Superior temporal gyrus (tissue), 1 donor: ENCODE measurements around the gene P2RY12.
A peak's percentile ranks its signal among the peaks of the same experiment; 100 is the strongest.
"Not testable (repeated sequence)": the region's sequence is repeated elsewhere in the genome, so short reads cannot be mapped to it uniquely, and the experiment has no call there.

Source experiments
- DNase-seq: peaks from one replicate; pipeline ENCODE4 v3.0.0-alpha.2; 2016; ENCODE audit errors: extremely low spot score

The P2RY12 gene

DNA sequence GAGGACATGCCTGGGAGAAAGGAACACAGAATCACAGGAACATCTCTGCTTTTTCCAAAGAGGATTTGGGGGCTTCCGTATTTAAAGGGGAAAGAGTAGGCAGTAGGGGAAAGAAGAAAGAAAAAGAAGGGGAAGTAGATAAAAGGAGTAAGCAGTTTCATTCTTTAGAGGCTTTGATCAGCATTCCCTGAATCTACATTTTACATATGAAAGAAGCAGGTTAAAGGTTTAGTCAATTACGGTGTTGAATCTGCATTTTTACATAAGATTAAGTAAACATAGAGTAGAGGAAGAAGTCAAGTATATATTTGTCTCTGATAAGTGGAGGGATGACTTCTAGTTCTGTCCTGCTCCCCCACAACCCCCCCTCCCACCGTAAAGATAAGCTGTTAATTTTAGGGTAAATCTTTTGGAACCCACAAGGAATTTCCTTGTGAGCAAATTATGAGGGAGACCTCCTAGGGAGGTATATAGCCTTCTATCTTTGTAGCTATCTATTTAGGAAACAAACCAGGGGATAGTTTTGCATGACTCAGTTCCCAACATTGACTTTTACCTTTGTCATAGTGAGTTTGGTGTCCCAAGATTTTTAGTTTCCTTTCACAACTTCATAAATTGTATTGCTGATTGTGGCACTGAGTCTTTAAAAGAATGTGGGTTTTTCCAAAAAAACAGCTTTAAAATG, 8.7 kb upstream of the P2RY12 start:
- DNase-seq, result no peak

DNA sequence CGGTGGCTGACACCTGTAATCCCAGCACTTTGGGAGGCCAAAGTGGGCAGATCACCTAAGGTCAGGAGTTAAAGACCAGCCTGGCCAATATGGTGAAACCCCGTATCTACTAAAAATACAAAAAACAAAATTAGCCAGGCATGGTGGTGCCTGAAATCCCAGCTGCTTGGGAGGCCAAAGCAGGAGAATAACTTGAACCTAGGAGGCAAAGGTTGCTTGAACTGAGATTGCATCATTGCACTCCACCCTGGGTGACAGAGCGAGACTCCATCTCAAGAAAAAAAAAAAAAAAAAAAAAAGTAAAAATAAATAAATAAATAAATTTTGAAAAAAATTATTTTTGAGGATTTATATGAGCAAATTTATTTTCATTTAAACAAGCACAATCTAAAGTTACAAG, 7.6 kb upstream of the P2RY12 start:
- not testable (repeated sequence) for DNase-seq

DNA sequence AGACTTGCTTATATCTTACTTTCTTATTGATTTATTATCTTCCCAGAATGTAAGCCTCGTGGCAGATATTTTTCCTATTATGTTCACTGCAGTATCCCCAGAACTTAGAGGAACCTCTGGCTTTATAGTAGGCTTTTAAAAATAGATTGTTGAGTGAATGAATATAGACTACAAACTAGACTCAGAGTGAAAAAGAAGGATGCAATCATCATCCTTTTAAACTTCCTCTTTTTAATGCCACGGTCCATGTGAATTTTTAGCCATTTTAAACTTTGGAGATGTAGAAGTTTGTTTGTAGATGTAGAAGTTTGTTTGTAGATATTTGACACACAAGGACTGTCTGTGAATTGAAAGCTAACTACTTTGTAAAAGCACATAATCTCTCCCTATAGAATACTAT, 7.2 kb upstream of the P2RY12 start:
- DNase-seq, result no peak

DNA sequence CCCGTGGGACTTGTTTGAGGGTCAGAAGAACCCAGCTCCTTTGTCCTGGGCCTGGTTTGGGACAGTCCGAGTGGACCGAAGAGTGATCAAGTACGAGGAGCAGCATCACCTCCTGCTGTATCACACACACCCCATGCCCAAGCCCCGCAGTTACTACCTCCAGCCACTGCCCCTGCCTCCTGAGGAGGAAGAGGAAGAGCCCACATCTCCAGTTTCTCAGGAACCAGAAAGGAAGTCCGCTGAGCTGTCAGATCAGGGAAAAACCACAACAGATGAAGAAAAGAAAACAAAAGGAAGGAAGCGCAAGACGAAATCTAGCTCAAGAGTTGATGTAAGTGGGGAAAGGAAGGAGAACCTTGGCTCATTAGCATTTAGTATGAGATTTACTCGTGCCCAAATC, 3.3 kb upstream of the P2RY12 start:
- DNase-seq, result no peak

DNA sequence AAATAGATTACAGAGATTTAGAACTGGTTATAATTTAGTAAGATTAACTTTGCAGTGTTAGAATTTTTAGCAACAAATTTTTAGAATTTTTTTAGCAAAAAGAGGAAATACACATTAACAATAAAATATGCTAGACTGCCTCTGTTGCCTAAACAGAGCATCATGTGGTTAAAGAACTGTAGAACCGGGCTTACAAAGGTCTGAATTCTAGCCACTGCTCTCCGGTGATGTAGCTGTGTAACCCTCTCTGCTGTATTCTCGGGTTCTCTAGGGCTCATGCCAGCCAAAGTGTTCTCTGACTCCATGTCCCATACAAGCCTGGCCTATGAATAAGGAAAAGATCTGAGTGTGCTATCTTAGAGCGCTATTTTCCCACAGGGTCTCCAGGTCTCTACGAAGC, 2.9 kb upstream of the P2RY12 start:
- DNase-seq, result no peak

DNA sequence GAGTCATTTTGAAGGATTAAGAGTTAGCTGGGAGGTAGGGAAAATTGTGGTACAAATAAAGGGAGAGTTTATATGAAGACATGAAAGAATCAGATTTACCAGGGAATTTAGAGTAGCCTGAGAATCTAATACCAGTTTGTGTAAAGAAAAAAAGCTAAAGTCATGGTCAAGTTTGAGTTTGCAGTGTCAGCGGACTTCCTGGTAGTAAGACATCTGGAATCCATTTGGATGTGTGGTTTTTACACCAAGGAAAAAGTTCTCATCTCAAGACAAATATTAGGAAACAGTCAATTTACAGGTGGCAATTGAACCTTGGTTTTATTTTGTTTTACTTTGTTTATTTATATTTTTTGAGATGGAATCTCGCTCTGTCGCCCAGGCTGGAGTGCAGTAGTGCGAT, 1.5 kb upstream of the P2RY12 start:
- no peak for DNase-seq

DNA sequence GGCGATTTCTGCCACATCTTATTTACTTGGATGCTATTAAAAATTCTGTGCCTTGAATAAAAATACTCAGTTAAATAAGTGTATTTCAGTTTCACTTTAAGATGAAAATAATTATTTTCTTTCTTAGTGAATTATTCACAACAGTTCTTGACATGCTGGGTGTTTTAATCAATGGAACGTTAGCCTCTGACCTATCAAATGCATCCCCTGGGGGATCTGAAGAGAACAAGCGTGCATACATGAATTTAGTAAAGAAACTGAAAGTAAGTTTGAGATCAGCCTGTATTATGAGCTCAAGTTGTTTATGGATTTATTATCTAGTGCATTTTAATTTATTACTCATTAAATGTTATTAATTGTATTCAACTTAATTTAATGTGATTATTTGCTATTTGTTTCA, 597 bp downstream of the P2RY12 start:
- DNase-seq, result no peak

DNA sequence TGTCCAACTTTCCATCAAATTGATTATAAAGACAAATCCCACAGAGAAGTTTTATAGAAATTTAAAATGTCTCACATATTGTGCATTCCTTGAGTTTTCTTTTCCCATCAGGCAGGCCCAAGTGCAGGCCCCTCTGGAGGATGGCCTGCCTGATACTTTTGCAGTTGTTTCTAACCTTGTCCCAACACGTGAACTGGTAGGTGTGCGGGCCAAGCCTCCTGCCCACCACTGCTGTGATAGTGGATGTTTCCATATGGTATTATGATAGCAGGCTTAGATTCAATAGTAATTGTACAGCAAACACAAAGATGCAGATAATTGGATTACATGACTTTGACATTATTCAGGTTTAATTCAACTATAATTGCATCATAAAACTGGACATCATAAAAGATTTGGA, 1.4 kb downstream of the P2RY12 start:
- no peak for DNase-seq

DNA sequence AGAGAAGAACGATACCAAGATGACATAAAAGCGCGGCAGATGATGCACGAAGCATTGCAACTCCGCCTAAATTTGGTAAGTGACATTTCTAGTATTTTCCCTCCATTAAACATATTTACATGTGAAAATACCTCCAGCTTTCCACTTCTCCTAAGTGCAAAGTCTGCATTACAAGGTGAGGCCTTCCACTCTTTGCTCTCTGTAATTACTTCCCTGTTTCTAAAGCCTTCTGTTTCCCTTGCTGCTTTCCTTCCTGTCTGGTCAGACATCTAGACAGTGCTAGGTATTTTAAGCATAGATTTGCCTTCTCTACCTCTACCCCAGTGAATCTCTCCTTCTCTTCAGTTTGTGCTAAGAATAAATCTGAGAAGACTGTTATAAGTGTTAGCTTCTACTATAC, 1.9 kb downstream of the P2RY12 start:
- no peak for DNase-seq

DNA sequence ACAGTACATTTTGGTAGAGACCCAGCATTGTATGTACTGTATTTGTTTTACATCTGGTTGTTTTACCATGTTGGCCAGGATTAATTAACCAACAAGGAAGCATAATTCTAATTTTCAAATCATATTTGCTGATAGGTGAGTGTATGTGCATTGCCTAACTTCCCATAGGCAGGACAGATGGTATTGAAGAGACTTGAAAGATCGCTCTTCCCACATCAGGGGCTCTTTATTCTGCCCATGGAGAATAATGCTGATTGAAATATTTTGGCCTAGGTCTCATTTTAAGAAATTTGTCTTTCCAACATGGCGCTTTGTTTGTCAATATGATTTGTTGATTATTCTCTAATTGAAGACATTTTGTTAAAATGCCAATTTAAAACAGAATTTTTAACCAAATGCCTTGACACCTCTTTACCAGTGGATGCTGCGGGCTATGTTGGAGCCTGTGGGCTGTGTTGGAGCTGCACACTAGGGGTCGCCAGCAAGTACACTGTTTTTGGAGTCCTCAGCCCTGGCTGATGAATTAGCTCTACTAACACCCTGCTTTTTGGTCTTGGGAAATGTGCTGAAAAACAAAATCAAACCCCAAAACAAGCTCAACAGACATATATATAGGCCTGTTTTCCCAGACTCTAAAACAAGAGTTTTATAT, 5.3 kb downstream of the P2RY12 start:
- no peak for DNase-seq

DNA sequence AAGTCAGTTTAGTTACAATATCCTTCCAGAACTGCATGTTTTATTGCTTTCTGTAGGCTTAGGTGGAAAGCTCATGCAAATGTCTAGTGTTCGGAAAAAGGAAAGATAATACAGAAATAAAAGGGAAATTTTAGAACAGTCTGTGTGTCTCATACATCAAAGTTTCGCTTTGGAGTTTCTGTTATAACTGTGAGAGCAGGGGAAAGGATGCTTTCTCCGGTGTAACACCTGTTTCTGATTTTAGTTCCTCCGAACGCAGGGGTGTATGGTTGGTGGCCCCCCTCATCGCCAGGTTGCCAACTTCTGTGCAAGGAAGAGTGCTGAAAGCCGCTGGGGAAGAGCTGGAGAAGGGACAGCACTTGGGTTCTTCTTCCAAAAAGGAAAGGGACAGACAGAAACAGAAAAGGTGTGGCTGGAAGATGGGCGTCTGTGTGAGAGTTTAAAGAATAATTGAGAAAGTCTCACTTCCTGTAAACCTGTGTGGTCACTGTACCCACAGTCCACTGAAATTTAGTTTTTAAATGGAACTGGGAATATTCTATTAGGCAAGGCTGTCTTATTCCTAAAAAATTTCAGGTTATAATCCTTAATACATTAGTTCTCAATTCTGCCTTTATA, 6.7 kb downstream of the P2RY12 start:
- no peak for DNase-seq

DNA sequence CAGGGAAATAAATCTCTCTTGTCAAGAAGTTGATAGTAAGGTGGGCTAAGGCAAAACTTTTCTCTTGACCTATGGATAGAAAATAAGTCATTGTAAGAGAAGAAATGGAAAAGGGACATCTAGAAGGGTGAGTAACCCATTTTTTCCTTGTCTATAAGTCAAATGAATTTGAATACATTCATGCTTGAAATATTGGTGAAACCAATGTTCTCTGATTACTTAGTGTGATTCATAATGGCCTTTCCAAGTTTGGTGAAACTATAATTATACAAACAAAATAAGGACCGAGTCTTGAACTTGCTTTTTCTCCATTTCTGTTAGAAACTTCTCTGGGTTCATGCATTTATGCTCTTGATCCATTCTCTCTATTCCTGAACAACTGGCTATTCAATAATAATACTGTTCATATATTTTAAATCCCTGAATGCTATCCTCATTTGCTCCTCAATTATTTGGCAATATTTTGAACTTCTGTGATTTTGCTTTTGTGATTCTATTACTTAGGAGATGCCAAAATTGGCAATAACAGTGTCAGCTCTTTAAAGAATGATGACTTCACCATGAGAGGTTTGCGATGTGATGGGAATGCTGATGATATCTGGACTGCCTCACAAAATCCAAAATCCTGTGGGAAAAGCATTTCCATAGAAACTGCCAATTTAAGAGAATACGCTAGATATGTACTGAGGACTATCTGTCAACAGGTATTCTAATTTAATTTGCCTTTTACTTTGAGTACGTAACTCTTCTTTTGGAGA, 12.3 kb downstream of the P2RY12 start:
- DNase-seq, result no peak

DNA sequence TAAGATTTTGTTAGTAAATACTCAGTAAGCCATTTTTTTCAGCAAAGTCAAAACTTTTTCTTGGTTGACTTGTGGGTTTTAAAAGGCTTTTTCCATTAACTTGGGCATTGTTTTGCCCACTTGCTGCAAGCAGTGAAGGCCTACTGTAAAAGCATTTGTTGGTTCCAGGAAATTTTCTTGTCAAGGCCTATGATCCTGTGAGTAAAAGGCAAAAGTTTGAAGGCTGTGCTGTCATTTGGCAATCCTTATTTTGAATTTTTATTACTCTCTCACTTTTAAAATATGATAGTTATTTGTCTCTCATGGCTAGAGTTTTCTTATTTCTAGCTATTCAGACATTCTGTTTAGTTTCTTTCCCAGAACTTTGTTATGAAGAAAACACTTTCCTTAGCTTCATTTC, 13.0 kb downstream of the P2RY12 start:
- DNase-seq, result no peak

DNA sequence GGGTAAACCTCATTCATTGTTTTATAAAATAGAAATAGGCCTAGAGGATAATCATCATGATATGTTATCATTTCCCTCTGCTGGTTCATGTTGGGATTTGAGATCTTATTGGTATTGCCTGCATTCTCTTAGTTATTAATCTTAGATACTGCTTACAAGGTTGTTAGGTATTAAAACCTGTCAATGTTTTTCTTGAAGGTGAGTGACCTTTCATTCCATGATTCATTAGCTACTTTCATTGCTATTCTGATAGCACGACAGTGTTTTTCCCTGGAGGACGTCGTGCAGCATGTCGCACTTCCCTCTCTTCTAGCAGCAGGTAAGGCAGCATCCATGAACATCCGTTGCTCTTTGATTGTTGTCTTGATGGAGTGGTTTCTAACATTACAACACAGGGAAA, 17.1 kb downstream of the P2RY12 start:
- DNase-seq, result no peak

DNA sequence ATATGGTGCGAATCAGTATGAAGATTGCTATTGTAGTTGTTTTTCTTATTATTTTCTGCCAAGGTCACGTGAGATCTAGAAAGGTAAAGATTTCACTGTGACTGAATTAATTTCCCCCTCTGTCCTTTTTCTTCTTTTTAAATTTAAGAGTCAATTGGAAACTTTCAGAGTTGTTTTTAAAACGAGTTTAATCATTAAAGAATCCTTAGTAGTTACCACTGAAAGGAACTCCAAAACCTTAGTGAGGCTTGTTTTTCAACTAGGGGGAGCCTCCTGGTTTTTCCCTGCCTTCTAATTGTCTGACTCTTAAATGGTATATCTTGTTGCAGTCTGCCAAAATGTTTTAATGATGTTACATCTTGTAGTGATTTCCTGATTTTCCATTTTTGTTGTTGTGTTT, 17.6 kb downstream of the P2RY12 start:
- DNase-seq, result no peak

DNA sequence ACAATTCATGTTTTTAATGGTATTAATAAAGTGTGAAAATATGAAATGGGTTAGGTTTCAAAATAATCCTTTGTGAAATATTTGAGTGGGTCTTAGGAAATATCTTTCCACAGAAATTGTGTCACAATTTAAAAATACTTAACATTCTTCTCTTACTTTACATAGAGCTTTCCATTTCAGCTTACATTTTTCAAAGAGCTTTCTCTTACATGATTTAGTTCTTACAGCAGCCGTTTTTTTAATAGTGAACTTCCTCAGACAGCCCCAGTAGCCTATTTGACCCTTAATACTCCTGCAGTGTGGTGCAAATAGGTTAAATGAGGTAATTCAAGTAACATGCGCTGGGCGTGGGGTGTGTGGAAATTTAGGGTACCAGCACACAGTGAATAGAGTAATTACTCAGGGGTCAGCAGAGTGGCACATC, 21.8 kb downstream of the P2RY12 start:
- no peak for DNase-seq

DNA sequence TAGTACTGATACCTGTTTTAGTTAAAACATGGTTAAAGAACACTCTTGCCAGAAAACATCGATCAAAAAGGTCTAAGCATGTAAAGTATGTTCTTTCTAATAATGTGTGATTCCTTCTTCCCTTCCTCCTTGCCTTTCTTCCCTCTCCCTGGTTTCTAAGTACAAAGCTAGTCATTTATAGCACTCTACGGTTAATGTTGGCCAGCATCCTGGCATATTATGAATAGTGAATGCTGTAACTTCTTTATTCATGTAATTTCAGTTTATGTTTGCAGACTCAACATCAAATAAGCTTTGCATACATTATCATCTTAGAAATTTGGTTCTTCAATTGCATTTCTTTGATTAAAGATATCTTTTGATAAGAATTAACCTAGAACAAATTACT, 27.1 kb downstream of the P2RY12 start:
- peak; percentile 53 for DNase-seq

DNA sequence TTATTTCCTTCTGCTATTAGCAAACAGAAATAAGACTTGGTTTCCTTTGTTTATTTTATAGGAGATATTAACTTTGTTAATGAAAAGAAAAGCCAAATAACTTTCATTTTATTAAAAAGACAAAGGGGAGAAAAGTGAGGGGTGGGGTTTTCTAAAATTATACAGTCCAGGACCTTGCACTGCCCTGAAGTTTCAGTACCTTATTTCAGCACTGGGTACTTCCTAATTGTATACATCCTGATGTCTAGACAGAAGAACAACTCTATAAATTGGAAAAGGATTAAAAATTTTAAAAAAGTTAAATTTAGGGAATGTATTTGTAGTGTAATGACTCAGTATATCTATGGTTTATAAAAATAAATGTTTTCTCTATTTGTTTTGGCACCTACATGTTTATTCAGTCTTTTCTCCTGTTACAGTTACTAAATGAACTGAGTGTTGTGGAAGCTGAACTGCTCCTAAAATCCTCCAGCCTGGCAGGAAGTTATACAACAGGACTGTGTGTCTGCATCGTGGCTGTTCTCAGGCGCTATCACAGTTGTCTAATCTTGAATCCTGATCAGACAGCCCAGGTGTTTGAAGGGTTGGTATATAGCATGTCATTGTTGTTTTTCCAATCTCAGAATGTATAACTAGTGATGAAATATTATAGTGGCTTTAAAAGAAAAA, 27.6 kb downstream of the P2RY12 start:
- peak; percentile 72 for DNase-seq

DNA sequence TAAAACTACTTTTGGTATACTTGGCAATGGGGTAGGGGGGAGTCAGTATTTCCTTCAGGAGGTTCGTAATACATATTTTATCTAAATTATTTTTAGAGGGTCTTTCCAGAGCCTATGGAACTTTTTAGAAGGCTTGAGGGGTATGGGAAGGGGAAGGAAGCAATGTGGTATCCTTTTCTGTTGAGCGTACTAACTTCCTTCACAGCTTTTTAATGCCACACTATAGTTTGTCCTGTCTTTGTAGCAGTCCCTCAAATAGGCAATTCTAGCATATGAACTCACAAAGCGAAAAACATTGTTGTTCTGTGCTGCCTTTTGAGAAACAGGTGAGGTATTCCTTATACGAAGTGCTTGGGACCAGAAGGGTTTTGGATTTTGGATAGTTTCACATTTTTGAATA, 32.9 kb downstream of the P2RY12 start:
- DNase-seq, result no peak

DNA sequence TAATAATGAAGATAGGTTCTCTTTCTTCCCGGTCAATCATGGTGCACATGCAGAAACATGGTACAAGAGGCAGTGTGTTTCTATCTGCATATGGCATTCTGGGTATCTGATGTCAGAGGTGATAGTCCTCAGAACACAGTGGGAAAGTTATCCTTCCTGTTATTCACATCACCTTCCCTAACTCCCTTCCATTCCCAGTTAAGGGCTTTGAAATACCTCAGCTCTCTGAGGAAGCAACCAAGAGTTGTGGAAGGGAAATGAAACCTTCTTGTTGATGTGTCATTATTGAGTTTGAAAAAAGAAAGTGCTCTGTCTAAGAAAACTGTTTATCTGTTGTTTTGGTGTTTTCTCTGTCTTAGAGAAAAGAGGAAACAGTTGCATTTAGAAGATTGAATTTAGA, 33.3 kb downstream of the P2RY12 start:
- DNase-seq, result no peak

DNA sequence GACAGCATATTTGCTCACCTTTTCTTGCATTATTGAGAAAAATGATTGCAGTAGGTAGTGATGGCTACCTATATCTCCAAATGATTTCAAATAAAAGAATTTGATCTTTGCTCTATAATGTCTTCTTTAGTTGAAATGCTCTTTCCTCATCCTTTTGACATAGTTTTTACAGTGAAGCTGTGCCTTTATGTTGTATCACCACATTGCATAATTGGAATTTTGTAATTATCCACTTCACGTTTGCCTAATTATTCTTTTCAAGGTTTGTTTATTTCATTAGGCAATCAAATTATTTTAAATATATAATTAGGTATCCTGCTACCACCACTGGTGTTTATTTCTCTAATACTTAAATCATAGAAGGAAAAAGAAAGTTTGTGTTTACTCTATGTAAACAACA, 33.9 kb downstream of the P2RY12 start:
- DNase-seq, result no peak

DNA sequence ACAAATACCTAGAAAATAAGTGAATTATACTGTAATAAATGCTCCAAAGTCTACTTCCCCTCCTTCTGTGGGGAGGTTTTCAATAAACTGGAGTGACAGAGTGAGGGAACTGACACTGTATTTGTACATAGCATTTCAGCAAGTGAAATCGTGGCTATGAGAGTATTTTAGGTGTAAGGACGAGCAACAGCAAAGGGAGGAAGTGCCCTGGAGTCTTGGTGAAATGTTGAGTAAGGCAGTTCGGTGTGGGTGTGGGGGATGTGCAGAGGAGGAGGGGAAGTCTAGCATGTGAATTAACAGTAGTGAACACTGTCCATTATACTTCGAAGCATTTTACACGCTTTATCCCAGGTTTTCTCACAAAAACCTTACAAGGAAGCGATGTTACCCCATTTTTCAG, 37.1 kb downstream of the P2RY12 start:
- DNase-seq, result no peak
